ENCODE measurements around the gene COG1.

COG1 gene

DNA sequence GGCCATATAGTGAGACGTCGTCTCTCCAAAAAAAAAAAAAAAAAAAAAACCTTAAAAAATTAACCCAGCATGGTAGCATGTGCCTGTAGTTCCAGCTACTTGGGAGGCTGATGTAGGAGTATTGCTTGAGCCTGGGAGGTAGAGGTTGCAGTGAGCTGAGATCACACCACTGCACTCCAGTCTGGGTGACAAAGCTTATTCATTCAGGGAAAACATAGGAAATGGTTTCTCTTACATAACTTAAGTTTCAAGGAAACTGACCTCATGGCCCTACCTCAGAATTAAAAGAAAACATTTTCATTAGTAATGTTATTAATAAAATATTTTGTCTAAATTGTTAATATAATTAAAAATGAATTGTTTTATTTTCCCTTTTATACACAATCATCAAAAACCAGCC, 31.4 kb downstream of the COG1 start:
- Histone ChIP-seq H2BK15ac (ENCODE audit: low read depth, poor library complexity, severe bottlenecking) (no peak overlapping the region), H2AFZ (ENCODE audit: low read depth, low read length) (no peak overlapping the region), H3K27ac (ENCODE audit: low read length, poor library complexity, severe bottlenecking) (no peak overlapping the region), H3K23ac (ENCODE audit: low read length in 2 of 2) (no peak overlapping the region), H3K4me3 (ENCODE audit: insufficient read depth in 1 of 2, low read depth in 1 of 2, low read length in 2 of 2) (no peak overlapping the region), H3K27me3 (ENCODE audit: control insufficient read depth in 1 of 2, insufficient read depth in 1 of 2, low read length in 2 of 2) (no peaks in the 10 kb centered on the region), H2BK12ac (ENCODE audit: low read length in 2 of 2) (no peak overlapping the region), H3K79me1 (replicated peaks; ENCODE audit: low read length, poor library complexity, severe bottlenecking) (peaks cover 11% of the 10 kb centered on the region), H2AK5ac (ENCODE audit: low read length, severe bottlenecking) (no peak overlapping the region), H2BK5ac (ENCODE audit: low read depth, low read length, poor library complexity, severe bottlenecking) (no peak overlapping the region), H3K4me1 (ENCODE audit: control insufficient read depth, insufficient read depth, low read depth, low read length) (peaks cover 9% of the 10 kb centered on the region), H4K91ac (ENCODE audit: low read length) (no peak overlapping the region), H3K9me3 (ENCODE audit: control insufficient read depth, low read length) (no peaks in the 10 kb centered on the region), H3K36me3 (ENCODE audit: control insufficient read depth in 1 of 2, insufficient read depth in 2 of 2, low read depth in 1 of 2, low read length in 2 of 2) (peaks cover 3 to 4% of the 10 kb centered on the region in 2 experiments), H3K9ac (ENCODE audit: low read length) (no peak overlapping the region), H3K4ac (ENCODE audit: low read depth in 1 of 2, low read length in 2 of 2) (no peak overlapping the region), H3K14ac (ENCODE audit: low read length in 2 of 2) (no peak overlapping the region), H3K4me2 (ENCODE audit: low read length, poor library complexity, severe bottlenecking) (no peak overlapping the region), H2BK120ac (ENCODE audit: low read depth, low read length) (no peak overlapping the region), H4K8ac (ENCODE audit: low read length) (no peak overlapping the region), H3K18ac (ENCODE audit: low read depth in 1 of 2, low read length in 2 of 2) (no peak overlapping the region)
- no peak for DNase-seq
- WGBS, result no CpG with 5 or more reads among the region's 2 CpGs

DNA sequence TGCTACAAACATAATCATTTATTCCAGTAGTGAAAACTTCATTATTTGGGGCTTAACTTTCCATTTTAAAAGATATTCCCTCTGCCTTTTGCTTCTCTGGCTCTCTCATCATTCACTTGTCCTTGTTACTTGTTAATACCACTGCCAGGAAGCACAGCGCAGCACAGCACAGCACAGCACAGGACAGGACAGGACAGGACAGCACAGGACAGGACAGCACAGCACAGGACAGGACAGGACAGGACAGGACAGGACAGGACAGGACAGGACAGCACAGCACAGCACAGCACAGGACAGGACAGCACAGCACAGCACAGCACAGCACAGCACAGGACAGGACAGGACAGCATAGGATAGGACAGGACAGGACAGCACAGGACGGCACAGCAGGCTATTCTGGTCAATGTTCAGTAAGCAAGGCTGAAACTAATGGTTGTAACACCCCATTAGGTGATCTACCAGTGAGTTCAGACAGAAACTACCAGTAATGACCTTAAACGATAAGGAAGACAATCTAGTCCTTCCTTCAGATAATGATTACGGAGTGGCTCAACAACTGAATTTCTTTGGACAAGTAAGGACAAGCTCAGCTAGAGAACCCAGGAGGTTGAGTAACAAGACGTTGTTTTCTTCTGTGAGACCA, 31.9 kb downstream of the COG1 start:
- WGBS, result 98% methylated on average over 4 of the region's 5 CpGs
- Histone ChIP-seq H3K18ac (ENCODE audit: low read depth in 1 of 2, low read length in 2 of 2) (peak overlapping the region in 1 of 2 experiments; percentile 13), H3K23ac (ENCODE audit: low read length in 2 of 2) (peak overlapping the region in 1 of 2 experiments; percentile 96)

DNA sequence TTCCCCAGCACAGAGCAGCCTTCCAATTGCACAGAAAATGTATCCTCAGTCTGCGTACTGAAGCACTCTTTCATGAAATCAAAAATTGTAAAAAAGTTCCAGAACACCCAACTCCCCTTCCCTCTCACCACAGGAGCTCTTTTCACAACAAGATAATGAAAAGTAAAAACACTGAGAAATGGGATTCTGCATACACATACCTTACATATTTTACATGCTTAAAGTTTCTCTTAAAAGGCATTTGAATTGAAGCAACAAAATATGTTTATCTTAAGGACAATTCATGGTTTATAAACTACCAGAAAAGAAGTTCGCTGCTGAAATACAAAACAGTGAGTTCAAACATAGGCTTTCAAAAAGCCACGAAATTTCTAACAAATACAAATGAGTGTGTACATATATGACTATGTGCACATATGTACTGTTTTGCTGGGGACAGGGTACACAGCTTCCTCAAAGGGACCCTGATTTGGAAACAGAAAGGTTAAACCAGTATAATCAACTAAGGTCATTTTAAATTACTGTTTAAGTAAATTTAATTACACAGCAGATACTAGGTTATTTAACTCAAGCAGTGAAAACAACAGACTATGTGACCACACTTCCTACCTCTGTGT, 33.8 kb downstream of the COG1 start:
- H3K4me2 ChIP-seq (ENCODE audit: low read length, poor library complexity, severe bottlenecking), result peak overlapping the region; percentile 40
- no peaks in the 10 kb centered on the region for H3K27me3 ChIP-seq (ENCODE audit: control insufficient read depth in 1 of 2, insufficient read depth in 1 of 2, low read length in 2 of 2)
- no peak overlapping the region for H2BK12ac ChIP-seq (ENCODE audit: low read length in 2 of 2)
- H2BK5ac ChIP-seq (ENCODE audit: low read depth, low read length, poor library complexity, severe bottlenecking), result no peak overlapping the region
- H2AK5ac ChIP-seq (ENCODE audit: low read length, severe bottlenecking), result no peak overlapping the region
- no peak overlapping the region for H3K18ac ChIP-seq (ENCODE audit: low read depth in 1 of 2, low read length in 2 of 2)
- H3K4me1 ChIP-seq (ENCODE audit: control insufficient read depth, insufficient read depth, low read depth, low read length), result peaks cover 13% of the 10 kb centered on the region
- H4K8ac ChIP-seq (ENCODE audit: low read length), result no peak overlapping the region
- H4K91ac ChIP-seq (ENCODE audit: low read length), result no peak overlapping the region
- H3K23ac ChIP-seq (ENCODE audit: low read length in 2 of 2), result no peak overlapping the region
- H3K27ac ChIP-seq (ENCODE audit: low read length, poor library complexity, severe bottlenecking), result peak overlapping the region; percentile 66
- peak; percentile 14 for DNase-seq
- 46% methylated on average over 3 of the region's 3 CpGs for WGBS
- no peak overlapping the region for H3K14ac ChIP-seq (ENCODE audit: low read length in 2 of 2)
- H3K9me3 ChIP-seq (ENCODE audit: control insufficient read depth, low read length), result no peaks in the 10 kb centered on the region
- H2AFZ ChIP-seq (ENCODE audit: low read depth, low read length), result no peak overlapping the region
- peaks cover 3 to 4% of the 10 kb centered on the region in 2 experiments for H3K36me3 ChIP-seq (ENCODE audit: control insufficient read depth in 1 of 2, insufficient read depth in 2 of 2, low read depth in 1 of 2, low read length in 2 of 2)
- no peak overlapping the region for H3K4me3 ChIP-seq (ENCODE audit: insufficient read depth in 1 of 2, low read depth in 1 of 2, low read length in 2 of 2)
- peak overlapping the region; percentile 46 for H3K9ac ChIP-seq (ENCODE audit: low read length)
- no peak overlapping the region for H2BK15ac ChIP-seq (ENCODE audit: low read depth, poor library complexity, severe bottlenecking)
- peaks cover 6% of the 10 kb centered on the region for H3K79me1 ChIP-seq (replicated peaks; ENCODE audit: low read length, poor library complexity, severe bottlenecking)
- no peak overlapping the region for H3K4ac ChIP-seq (ENCODE audit: low read depth in 1 of 2, low read length in 2 of 2)
- no peak overlapping the region for H2BK120ac ChIP-seq (ENCODE audit: low read depth, low read length)

More for the DNA sequence above, 31.9 kb downstream of the COG1 start:
- Histone ChIP-seq H3K36me3 (ENCODE audit: control insufficient read depth in 1 of 2, insufficient read depth in 2 of 2, low read depth in 1 of 2, low read length in 2 of 2) (peaks cover 3 to 4% of the 10 kb centered on the region in 2 experiments), H3K14ac (ENCODE audit: low read length in 2 of 2) (peak overlapping the region in 1 of 2 experiments; percentile 46), H2BK5ac (ENCODE audit: low read depth, low read length, poor library complexity, severe bottlenecking) (no peak overlapping the region), H2AFZ (ENCODE audit: low read depth, low read length) (no peak overlapping the region), H3K4ac (ENCODE audit: low read depth in 1 of 2, low read length in 2 of 2) (no peak overlapping the region), H3K79me1 (replicated peaks; ENCODE audit: low read length, poor library complexity, severe bottlenecking) (peaks cover 11% of the 10 kb centered on the region), H3K27ac (ENCODE audit: low read length, poor library complexity, severe bottlenecking) (no peak overlapping the region), H2BK120ac (ENCODE audit: low read depth, low read length) (no peak overlapping the region), H4K8ac (ENCODE audit: low read length) (peak overlapping the region; percentile 41), H2BK12ac (ENCODE audit: low read length in 2 of 2) (peak overlapping the region; percentile 83 to 85), H3K9ac (ENCODE audit: low read length) (no peak overlapping the region), H3K9me3 (ENCODE audit: control insufficient read depth, low read length) (no peaks in the 10 kb centered on the region), H4K91ac (ENCODE audit: low read length) (peak overlapping the region; percentile 90), H3K27me3 (ENCODE audit: control insufficient read depth in 1 of 2, insufficient read depth in 1 of 2, low read length in 2 of 2) (no peaks in the 10 kb centered on the region), H3K4me3 (ENCODE audit: insufficient read depth in 1 of 2, low read depth in 1 of 2, low read length in 2 of 2) (no peak overlapping the region), H2AK5ac (ENCODE audit: low read length, severe bottlenecking) (peak overlapping the region; percentile 38), H2BK15ac (ENCODE audit: low read depth, poor library complexity, severe bottlenecking) (no peak overlapping the region), H3K4me2 (ENCODE audit: low read length, poor library complexity, severe bottlenecking) (no peak overlapping the region), H3K4me1 (ENCODE audit: control insufficient read depth, insufficient read depth, low read depth, low read length) (peaks cover 9% of the 10 kb centered on the region)
- no peak for DNase-seq

DNA sequence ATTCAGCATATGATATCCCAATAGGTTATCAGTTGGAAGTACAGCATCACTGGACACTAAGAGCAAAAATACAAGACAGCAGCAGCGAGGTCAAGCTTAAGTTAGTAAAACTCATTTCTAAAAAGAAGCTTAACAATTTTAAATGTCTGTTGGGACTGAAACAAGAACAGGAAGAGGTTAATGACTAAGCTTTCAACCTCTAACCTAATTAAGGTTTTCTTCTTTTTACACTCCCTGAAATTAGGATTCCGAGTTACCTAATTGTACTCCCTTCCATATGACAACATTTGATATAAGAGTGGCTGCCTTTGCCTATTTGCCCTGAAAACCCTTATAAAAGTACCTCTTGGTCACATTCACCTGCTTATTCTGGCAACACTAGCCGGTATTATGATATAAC, 34.5 kb downstream of the COG1 start:
- Histone ChIP-seq H3K79me1 (replicated peaks; ENCODE audit: low read length, poor library complexity, severe bottlenecking) (peaks cover 4% of the 10 kb centered on the region), H4K91ac (ENCODE audit: low read length) (no peak overlapping the region)
- DNase-seq, result no peak

More for the DNA sequence above, 34.5 kb downstream of the COG1 start:
- no peak overlapping the region for H3K23ac ChIP-seq (ENCODE audit: low read length in 2 of 2)
- no peak overlapping the region for H3K27ac ChIP-seq (ENCODE audit: low read length, poor library complexity, severe bottlenecking)
- peaks cover 13% of the 10 kb centered on the region for H3K4me1 ChIP-seq (ENCODE audit: control insufficient read depth, insufficient read depth, low read depth, low read length)
- no peaks in the 10 kb centered on the region for H3K9me3 ChIP-seq (ENCODE audit: control insufficient read depth, low read length)
- H2AFZ ChIP-seq (ENCODE audit: low read depth, low read length), result no peak overlapping the region
- H3K9ac ChIP-seq (ENCODE audit: low read length), result peak overlapping the region; percentile 46
- no peak overlapping the region for H3K4me3 ChIP-seq (ENCODE audit: insufficient read depth in 1 of 2, low read depth in 1 of 2, low read length in 2 of 2)
- peaks cover 3 to 4% of the 10 kb centered on the region in 2 experiments for H3K36me3 ChIP-seq (ENCODE audit: control insufficient read depth in 1 of 2, insufficient read depth in 2 of 2, low read depth in 1 of 2, low read length in 2 of 2)
- H3K4me2 ChIP-seq (ENCODE audit: low read length, poor library complexity, severe bottlenecking), result peak overlapping the region; percentile 40
- no peak overlapping the region for H3K18ac ChIP-seq (ENCODE audit: low read depth in 1 of 2, low read length in 2 of 2)
- H3K14ac ChIP-seq (ENCODE audit: low read length in 2 of 2), result no peak overlapping the region
- H2BK15ac ChIP-seq (ENCODE audit: low read depth, poor library complexity, severe bottlenecking), result no peak overlapping the region
- no peak overlapping the region for H2BK12ac ChIP-seq (ENCODE audit: low read length in 2 of 2)
- H2BK5ac ChIP-seq (ENCODE audit: low read depth, low read length, poor library complexity, severe bottlenecking), result no peak overlapping the region
- WGBS, result 56% methylated on average over 1 of the region's 3 CpGs
- H3K27me3 ChIP-seq (ENCODE audit: control insufficient read depth in 1 of 2, insufficient read depth in 1 of 2, low read length in 2 of 2), result no peaks in the 10 kb centered on the region
- no peak overlapping the region for H3K4ac ChIP-seq (ENCODE audit: low read depth in 1 of 2, low read length in 2 of 2)
- H2AK5ac ChIP-seq (ENCODE audit: low read length, severe bottlenecking), result no peak overlapping the region
- no peak overlapping the region for H2BK120ac ChIP-seq (ENCODE audit: low read depth, low read length)
- no peak overlapping the region for H4K8ac ChIP-seq (ENCODE audit: low read length)

Measured in mesenchymal stem cell (in vitro differentiated cells and primary cell).